ENCODE results near the gene CBX8.
"Not testable (repeated sequence)": the region's sequence is repeated elsewhere in the genome, so short reads cannot be mapped to it uniquely, and the experiment has no call there.

CBX8 gene

GRCh38 chr17:79777120-79777893, 19.6 kb downstream of the CBX8 start:
- DNase-seq = peak; percentile 84 to 87

- DNase-seq = peak in 1 of 2 experiments; percentile 41
Measured at GRCh38 chr17:79776376-79777119, 20.3 kb downstream of the CBX8 start.

- no peak for DNase-seq
Measured at GRCh38 chr17:79775632-79776031, 21.2 kb downstream of the CBX8 start.

DNA sequence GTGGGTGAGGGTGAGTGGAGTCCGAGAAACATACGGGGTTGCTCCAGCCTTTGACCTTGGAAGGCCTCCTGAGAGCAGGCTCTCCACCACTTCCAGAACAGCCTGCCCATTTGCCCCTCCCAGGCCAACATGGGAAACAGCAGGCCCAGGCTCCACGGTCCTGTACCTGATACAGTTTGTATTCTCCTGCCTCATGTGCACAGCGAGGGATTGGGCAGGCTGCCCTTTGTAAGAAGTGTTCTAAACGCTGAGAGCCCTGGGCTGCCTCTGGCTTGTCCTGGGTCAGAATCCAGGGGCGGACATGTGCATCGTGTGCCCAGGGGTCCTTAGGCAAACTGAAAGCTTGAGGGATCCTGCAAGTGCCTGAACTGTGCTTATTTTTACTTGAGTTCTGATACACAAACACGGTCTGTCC, 22.3 kb downstream of the CBX8 start:
- no peak for DNase-seq

DNA sequence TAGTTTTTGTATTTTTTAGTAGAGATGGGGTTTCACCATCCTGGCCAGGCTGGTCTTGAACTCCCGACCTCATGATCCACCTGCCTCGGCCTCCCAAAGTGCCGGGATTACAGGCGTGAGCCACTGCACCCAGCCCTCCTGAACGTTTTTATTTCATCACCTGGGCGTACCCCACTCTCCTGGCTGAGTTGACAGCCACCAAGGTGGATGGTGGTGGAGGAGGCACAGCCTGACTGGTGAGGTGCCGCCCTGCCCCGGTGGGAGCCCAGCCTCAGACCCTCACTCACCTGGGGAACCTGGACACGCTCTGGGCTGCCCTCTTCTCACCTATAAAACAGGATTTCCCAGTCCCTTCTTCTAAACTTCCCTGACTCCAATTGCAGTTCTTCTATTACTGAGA, 24.2 kb downstream of the CBX8 start:
- not testable (repeated sequence) for DNase-seq

GRCh38 chr17:79771276-79771675, 25.6 kb downstream of the CBX8 start:
- no peak for DNase-seq

DNA sequence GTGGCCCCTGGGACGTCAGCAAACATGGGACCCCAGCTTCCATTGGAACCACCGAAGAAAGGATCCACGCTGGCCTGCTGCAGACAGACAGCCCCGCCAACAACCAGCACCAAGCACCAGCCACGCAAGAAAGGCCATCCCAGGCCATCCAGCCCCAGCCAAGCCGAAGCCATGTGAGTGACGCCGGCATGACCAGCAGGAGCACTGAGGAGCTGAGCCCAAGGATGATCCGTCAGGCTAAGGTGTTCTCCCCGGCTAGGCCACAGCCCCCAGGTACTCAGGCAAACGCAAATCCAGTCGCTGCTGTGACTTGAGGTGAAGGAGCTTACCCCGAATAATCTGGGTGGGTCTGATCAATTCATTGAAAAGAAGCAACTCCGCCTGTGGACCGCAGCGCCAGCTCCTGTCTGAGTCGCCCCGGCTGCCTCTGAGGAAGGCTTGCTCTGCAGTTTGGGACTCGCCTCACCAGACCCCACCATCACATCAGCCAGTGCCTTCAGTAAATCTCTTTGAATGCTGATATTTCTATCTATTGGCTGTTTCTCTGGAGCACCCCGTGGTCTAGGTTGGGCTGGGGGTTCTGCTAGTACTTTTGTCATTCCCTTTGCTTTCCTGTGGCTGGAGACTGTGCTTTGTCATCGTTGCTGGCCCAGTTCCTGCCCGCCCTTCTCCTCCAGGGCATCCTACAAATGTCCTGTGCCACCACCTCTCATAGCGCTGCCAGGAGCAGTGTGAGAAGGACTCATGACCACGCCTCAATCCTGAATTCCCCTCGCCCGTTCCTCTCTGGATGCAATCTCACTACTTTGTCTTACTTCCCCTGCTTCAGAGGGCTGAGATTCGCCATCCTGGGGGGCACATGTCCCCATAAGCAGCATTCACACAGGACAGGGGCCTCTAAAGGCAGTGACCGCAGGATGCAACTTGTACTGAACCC, 27.0 kb downstream of the CBX8 start:
- no peak for DNase-seq

DNA sequence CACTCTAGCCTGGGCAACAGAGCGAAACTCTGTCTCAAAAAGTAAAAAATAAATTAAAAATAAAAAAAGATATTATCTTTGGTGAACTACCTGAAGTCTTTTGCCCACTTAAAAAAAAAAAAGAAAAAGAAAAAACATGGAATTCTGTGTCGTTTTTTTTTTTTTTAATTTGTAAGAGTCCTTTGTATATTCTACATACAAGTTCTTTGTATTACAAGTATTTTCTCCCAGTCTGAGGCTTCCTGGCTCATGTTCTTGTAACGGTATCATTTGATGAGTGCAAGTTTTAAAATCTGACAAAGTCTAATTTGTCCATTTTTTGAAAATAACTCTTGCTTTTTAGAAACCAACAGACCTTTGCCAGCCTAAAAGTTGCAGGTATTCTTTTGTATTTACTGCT, 31.2 kb downstream of the CBX8 start:
- DNase-seq = no peak

GRCh38 chr17:79761894-79762589, 34.8 kb downstream of the CBX8 start:
- no peak for DNase-seq

GRCh38 chr17:79760197-79760906, 36.5 kb downstream of the CBX8 start:
- no peak for DNase-seq

DNA sequence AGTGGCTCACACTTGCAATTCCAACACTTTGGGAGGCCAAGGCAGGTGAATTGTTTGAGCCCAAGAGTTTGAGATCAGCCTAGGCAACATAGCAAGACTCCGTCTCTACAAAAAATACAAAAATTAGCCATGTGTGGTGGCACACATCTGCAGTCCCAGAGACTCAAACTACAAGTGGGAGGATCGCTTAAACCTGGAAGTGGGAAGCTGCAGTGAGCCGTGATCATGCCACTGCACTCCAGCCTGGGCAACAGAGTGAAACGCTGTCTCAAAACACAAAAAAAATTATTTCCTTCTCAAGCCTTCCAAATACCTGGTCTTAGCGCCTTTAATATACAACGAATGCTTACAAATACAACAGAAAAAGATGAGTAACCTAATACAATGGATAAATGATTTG, 38.6 kb downstream of the CBX8 start:
- no peak for DNase-seq

DNA sequence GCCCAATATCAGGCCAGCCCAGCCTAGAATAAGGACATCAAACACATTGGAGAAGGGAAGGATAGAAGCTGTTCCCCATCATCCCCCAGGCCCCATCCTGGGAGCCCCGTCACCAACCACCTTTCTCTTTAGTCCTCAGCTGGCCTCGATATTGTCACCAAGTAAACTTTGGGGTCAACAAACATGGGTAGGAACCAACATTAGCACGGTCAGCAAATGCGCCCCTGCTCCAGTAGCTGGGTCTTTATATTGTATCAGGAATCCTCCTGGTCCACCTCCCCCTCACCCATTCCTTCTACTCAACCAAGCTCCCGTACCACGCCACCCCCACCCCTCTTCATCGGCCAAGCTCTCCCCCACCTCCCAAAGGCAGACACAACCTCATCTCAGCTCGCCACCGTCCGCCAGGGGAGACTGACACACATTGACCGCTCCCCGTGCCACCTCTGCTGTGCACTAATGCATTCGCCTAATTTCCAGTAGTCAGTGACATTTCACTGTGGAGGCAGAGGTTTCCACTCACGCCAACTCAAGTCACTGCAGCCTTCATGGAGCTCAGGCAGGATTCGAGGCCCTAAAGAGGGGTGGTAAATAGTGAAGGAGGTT, 39.6 kb downstream of the CBX8 start:
- no peak for DNase-seq

DNA sequence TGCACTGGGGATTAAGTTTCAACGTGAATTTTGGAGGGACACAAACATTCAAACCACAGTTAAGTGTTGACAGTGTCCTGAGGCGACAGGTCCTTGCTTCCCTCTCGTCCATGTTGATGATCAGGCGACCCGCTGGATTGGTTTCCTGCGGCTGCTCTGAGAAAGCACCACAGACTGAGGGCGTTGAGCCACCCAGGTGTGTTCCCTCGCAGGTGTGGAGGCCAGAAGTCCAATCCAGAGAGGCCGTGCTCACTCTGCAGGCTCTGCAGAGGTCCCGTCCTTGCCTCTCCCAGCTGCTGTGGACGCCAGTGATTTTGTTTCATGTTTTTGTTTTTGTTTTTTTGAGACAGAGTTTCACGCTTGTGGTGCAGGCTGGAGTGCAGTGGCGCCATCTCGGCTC, 41.3 kb downstream of the CBX8 start:
- no peak for DNase-seq

DNA sequence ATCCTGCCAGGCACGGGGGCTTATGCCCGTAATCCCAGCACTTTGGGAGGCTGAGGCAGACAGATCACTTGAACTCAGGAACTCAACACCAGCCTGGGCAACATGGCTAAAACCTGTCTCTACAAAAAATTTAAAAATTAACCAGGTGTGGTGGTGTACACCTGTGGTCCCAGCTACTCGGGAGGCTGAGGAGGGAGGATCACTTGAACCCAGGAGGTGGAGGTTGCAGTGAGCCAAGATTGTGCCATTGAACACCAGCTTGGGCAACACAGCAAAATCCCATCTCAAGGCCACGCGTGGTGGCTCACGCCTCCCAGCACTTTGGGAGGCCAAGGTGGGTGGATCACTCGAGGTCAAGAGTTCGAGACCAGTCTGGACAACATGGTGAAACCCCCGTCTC, 42.0 kb downstream of the CBX8 start:
- not testable (repeated sequence) for DNase-seq

GRCh38 chr17:79754370-79754769, 42.5 kb downstream of the CBX8 start:
- DNase-seq = no peak

DNA sequence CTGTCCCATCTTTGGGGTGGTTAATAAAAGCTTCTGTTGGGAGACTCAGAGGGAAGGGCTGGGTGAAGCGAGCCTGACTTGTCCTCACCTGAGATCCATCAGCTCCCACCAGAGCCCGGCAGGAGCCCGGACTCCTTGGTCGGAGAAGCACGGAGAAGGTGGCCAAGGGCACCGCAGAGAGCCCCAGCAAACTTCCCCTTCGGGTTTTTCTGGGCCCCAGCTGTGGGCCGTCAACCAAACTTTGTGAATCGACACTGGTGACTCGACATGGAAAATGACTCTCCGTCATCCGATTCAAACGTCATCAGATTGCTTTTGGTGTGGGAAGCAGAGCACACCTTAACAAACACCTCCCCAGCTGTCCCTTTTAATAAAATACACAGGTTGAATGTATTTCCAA, 44.7 kb downstream of the CBX8 start:
- no peak for DNase-seq

DNA sequence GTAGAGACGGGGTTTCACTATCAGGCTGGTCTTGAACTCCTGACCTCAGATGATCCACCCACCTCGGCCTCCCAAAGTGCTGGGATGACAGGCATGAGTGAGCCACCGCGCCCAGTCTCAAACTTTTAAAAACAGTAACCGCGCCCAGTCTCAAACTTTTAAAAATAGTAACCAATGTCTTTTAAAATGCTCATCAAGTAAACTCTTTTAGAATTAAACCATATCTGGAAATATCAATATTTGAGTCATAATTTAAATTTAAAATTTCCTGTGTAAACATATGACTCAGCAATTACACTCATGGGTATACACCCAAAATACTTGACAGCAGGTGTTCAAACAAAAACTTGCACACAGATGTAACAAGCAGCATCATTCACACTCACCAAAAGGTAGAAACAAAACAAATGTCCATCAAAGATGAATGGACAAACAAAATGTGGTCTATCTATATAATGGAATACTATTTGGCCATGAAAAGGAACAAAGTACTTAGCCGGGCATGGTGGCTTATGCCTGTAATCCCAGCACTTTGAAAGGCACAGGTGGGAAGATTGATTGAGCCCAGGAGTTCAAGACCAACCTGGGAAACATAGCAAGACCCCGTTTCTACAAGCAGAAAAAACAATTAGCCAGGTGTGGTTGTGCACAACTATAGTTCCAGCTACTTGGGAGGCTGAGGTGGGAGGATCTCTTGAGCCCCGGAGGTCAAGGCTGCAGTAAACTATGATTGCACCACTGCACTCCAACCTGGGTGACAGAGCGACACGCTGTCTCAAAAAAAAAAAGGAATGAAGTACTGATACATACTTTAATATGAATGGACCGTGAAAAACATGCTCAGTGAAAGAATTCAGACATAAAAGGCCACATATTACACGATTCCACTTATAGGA, 46.0 kb downstream of the CBX8 start:
- DNase-seq = no peak

DNA sequence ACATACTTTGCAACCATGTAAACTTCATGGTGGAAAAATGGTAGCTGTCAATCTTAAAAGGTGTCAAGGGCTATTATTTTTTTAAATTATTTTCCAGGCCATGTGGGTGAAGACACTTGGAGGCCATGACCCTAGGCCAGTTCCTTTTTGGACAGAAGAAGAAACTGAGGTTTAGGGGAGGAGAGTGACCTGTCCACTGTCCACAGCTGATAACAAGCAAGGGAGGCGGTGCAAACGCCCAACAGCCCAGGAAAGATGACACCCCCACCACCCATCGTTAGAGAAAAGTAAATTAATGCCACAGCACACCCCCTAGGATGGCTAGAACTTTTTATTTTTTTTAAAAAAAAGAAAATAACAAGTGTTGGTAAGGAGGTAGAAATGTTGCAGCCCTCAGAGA, 46.9 kb downstream of the CBX8 start:
- no peak for DNase-seq

- DNase-seq = no peak
Measured at GRCh38 chr17:79749156-79749815, 47.6 kb downstream of the CBX8 start.
